GM19240 (cell line): ENCODE measurements around the gene RPL36A.

Source experiments
- DNase-seq: peaks from one replicate; pipeline ENCODE4 v3.0.0; 2011; ENCODE audit warnings: low spot score; ENCODE audit not compliant: insufficient read length

Gene RPL36A

DNA sequence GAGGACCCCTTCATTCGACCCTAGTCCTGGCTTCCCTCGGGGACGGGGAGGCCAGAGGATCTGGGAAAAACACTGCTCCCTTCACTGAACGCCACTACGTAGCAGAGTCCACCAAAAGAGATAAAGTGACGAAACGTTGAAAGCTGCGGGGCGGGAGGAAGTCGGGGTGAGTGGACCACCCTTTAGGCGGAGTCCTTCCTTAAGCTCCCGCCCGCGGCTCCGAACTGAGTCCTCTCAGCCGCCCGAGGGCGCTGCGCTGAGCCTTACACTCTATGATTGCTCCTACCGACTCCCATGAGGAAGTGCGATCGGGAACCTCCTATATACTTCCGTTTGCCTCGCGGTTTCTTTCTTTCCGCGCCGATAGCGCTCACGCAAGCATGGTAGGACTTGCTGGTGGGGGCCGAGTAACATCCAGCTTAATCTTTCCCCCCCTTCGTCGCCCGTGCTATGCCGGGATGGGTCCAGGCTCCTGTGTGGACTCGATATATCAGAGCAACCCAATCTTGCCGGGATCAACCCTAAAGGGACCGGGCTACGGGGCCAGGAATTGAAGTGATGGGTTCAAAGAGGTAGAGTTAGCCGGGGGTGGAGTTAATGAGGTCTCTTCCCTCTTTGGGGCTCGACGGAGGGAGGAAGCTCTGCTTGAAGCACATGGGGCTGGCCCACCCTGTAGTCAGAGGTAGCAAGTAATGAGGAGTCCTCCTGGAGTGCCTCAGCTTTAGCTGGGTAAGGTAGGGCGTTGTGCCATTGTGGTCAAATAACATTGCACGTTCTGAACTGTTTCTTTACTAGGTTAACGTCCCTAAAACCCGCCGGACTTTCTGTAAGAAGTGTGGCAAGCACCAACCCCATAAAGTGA is at the start of gene RPL36A:
Gene RPL36A, plus strand, starts transcription at position 348 of the 862 bp plus-strand sequence. Its CDS starts 33 bp downstream, at position 381.
- DNase-seq, result no peak

- DNase-seq, result no peak
Measured at GRCh38 chrX:101347859-101348451, 42.9 kb upstream of the RPL36A start.

- peak; percentile 49 for DNase-seq
Measured at GRCh38 chrX:101348452-101349192, 42.2 kb upstream of the RPL36A start, which contains the start of gene TIMM8A. Gene TIMM8A (minus strand): TSS chrX:101348742. CDS start chrX:101348664, 78 bp downstream.

DNA sequence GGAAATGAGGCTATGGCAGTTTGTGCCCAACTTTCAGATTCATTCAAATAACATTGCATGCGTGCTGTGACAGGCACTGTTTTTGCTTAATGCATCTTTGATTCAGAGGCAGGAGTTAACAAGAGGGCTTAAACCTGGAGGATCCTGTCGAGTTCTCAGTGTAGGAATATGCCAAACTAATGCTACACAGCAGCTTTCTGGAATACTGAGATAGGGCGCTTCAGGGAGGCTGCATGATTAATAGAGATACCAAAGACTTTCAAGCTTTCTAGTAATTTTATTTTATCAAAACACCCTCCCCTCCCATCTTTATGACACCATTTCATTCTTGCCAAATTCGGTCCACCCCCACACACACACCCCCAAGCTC is 41.6 kb upstream of the RPL36A start:
- no peak for DNase-seq

- DNase-seq, result no peak
Measured at GRCh38 chrX:101357166-101357795, 33.5 kb upstream of the RPL36A start.

GRCh38 chrX:101359966-101360365 is 30.8 kb upstream of the RPL36A start:
- DNase-seq, result no peak

- no peak for DNase-seq
Measured at GRCh38 chrX:101360390-101360789, 30.4 kb upstream of the RPL36A start.

DNA sequence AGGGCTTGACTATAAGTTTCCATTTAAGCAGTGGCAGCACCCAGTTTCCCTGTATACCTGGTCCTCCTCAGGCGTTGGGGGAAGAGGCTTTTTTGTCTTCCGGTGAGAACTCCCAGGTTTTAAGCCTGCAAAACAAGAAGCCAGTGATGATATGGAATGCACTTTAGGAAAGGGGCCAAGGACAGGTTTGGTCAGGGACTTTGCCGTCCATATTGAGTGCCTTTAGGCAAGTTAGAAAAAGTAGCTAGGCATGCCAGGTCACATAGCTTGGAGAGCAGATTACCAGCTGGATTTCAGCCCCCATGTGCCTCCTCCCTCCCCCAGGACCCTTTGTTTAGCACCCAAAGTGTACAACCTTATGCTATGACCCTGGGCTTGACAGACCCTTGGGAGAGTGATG is 28.7 kb upstream of the RPL36A start:
- DNase-seq, result no peak

GRCh38 chrX:101362757-101363156 is 28.1 kb upstream of the RPL36A start:
- DNase-seq, result no peak

- no peak for DNase-seq
Measured at GRCh38 chrX:101365301-101365795, 25.5 kb upstream of the RPL36A start.

GRCh38 chrX:101368800-101369199 is 22.0 kb upstream of the RPL36A start:
- DNase-seq, result no peak

DNA sequence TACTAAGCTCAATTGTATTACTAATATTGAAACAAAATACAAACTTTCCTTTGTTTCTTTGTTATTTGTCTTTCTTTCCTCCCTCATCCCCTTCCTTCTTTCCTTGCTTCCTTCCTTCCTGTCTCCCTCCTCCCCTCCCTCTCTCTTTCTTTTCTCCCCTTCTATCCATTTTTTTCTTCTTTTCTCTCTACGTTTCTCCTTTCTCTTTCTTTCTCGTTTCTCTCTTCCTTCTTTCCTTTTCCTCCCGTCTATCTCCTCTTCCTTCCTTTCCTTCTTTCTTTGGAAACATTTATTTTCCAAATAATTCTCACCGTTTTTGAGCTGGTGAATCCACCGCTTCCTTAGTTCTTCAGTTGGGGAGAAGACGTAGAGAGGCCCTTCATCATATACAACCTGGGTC is 21.1 kb upstream of the RPL36A start:
- DNase-seq, result no peak

DNA sequence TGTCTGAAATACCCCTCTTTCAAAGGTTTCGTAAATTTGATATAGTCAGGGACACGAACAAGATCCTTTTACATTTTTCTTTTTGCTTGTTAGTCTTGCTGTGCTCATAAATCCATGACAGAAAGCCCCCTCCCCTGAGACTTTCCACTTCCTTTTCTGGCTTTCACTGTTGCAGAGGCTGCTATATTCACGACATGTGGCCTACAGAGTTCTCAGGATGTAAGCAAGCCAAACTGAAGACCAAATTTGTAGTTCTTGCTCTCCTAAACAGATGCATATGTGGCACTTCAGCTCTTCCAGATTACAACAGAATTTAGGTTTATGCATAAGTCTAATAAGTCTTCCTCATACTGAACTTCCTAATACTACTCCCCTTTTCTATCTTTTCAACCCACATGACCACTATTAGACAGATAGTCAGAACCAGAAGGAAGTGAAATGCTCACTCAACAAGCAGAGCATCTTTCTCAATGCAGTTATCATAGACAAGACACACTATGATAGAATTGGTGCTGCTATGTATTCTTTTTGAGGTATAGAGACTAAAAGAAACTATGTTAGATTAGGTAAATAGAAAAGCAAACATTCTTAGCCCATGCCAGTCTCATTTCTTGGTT is 19.8 kb upstream of the RPL36A start:
- no peak for DNase-seq

DNA sequence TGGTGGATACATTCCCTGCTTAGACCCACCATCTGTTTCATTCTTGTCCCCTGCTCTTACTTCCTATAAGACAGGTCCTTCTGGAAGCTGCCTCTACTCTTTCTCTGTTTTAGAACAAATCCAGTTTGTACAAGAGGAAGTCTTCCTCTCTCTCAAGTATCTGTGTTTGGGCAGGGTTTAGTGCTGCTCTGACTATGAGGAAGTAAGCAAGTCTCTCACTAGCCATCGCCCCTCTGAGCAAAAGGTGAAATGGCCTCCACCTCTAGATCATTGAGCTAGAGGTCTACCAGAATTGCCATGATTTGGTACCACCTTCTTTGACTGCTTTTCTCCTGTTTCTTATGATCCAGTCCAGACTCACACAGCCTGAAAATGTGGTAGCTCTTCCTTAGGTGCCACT is 13.3 kb upstream of the RPL36A start:
- DNase-seq, result no peak

DNA sequence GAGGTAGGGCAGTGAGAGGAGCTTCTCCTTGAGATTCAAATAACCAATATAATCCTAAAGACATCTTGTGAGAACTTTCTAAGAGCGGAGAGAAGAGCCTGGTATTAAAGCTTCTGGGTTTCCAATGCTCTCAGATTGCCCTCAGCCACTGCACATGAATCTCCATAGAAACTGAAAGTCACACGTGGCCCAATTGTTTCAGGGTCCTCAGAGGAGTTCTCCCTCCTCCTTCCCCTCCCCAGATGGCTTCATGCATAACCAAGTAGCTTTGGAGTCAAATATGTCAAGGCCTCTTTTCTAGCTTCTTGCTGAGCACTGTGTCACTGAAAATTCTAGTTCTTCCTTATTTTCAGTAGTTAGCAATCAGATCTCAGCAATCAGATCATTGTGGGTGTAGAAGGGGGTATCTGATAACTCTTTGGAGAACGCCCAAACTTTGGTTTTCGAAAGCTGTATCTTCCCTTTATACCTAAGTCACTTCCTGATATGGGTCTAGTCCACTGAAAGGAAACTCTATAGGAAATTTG is 7.1 kb upstream of the RPL36A start:
- no peak for DNase-seq

DNA sequence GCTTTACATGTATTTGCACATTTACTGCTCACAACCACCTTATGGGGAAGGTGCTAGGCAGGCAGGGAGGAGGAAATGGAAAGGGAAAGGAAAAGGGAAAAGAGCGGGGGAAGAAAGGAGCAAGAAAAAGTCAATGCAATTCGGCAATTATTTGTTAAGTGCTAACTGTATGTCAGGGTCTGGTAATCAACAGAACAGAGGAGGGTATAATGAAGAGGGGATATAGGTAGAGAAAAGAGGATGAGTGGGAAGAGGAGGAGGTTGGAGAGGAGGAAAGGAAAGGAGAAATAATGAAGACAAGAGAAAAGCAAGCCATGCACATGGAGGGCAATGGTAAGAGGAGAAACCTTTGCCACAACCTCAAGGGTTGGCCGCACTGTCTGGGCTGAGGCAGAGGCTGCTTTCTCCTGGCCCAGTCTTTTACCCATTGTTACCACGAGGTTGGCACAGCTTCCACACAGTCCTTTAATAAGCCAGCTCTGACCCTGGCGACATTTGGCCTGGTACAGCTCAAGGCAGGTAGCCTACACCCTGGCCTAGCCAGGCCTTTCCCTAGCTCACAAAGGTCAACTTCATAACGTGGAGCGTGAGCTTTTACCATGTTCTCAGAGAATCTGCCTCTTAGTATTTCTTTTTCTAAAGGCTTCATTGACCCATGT is 5.7 kb upstream of the RPL36A start:
- no peak for DNase-seq

GRCh38 chrX:101385795-101386541 is 4.8 kb upstream of the RPL36A start, which contains the start of gene BTK:
Gene BTK (minus strand): TSS chrX:101386191. CDS start chrX:101375284, 10,907 bp downstream.
- no peak for DNase-seq

- no peak for DNase-seq
Measured at GRCh38 chrX:101386542-101386885, 4.3 kb upstream of the RPL36A start.

- no peak for DNase-seq
Measured at GRCh38 chrX:101388604-101389003, 2.2 kb upstream of the RPL36A start.

- DNase-seq, result no peak
Measured at GRCh38 chrX:101391831-101392230, 1.0 kb downstream of the RPL36A start.
